Glutamatergic neuron (in vitro differentiated cells): ENCODE results near the gene IFNL4. TPM values are rescaled to one million over a fixed set of nuclear protein-coding genes. Genes with fewer than 3 reads are reported as not detected.

Experiments
- DNase-seq: peaks from one replicate; pipeline ENCODE4 v3.0.0; 2022
- H3K27ac Mint-ChIP-seq: one replicate; pipeline ENCODE4 v1.8.0; 2020; ENCODE audit warnings: mild to moderate bottlenecking, mixed read lengths, inconsistent platforms; ENCODE audit not compliant: unreplicated experiment
- H3K27me3 Mint-ChIP-seq: one replicate; pipeline ENCODE4 v1.8.0; 2020; ENCODE audit warnings: mild to moderate bottlenecking, moderate library complexity, mixed read lengths, inconsistent platforms; ENCODE audit not compliant: unreplicated experiment
- H3K36me3 Mint-ChIP-seq: one replicate; pipeline ENCODE4 v1.8.0; 2020; ENCODE audit warnings: mild to moderate bottlenecking, mixed read lengths, inconsistent platforms; ENCODE audit not compliant: unreplicated experiment
- H3K4me1 Mint-ChIP-seq: one replicate; pipeline ENCODE4 v1.8.0; 2020; ENCODE audit warnings: mild to moderate bottlenecking, low read depth, mixed read lengths, inconsistent platforms; ENCODE audit not compliant: unreplicated experiment
- H3K4me3 Mint-ChIP-seq: one replicate; pipeline ENCODE4 v1.8.0; 2020; ENCODE audit warnings: mild to moderate bottlenecking, mixed read lengths, inconsistent platforms; ENCODE audit not compliant: unreplicated experiment
- H3K9me3 Mint-ChIP-seq: one replicate; pipeline ENCODE4 v1.8.0; 2020; ENCODE audit warnings: mild to moderate bottlenecking, moderate library complexity, mixed read lengths, inconsistent platforms; ENCODE audit not compliant: unreplicated experiment
- long read RNA-seq: library from polyadenylated mRNA; unstranded; transcript quantifications from one replicate; pipeline ENCODE4 v2.0.0, GENCODE V29; 2020; ENCODE audit not compliant: unreplicated experiment
- total RNA-seq: library from RNA; stranded (reverse); fragmentation: NEBNext Ultra II Directional; extraction: Animal tissue kit (Norgen Biotek cat#: 25700); gene quantifications from one replicate; pipeline ENCODE4 v1.2.1, GENCODE V29; 2021; ENCODE audit not compliant: unreplicated experiment
- TF ChIP-seq, protein P1 (sequence below): fragments of 200-600 bp; sonication (generic); IDR thresholded peaks from one replicate; pipeline ENCODE4 v1.5.0; 2021; ENCODE audit not compliant: partially characterized antibody, unreplicated experiment

The IFNL4 gene
- total RNA-seq = not detected
- long read RNA-seq = 0 reads

- no peaks in the 10 kb centered on the region for H3K36me3 Mint-ChIP-seq
- peaks cover under 1% of the 10 kb centered on the region for H3K9me3 Mint-ChIP-seq
- H3K4me3 Mint-ChIP-seq = no peak within 1 kb of the TSS
- TF ChIP-seq, protein P1, sequence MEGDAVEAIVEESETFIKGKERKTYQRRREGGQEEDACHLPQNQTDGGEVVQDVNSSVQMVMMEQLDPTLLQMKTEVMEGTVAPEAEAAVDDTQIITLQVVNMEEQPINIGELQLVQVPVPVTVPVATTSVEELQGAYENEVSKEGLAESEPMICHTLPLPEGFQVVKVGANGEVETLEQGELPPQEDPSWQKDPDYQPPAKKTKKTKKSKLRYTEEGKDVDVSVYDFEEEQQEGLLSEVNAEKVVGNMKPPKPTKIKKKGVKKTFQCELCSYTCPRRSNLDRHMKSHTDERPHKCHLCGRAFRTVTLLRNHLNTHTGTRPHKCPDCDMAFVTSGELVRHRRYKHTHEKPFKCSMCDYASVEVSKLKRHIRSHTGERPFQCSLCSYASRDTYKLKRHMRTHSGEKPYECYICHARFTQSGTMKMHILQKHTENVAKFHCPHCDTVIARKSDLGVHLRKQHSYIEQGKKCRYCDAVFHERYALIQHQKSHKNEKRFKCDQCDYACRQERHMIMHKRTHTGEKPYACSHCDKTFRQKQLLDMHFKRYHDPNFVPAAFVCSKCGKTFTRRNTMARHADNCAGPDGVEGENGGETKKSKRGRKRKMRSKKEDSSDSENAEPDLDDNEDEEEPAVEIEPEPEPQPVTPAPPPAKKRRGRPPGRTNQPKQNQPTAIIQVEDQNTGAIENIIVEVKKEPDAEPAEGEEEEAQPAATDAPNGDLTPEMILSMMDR = no peak
- H3K4me1 Mint-ChIP-seq = no peaks in the 10 kb centered on the region
- peaks cover 6% of the 10 kb centered on the region for H3K27me3 Mint-ChIP-seq
- no peak for DNase-seq
- no peak within 1 kb of the TSS for H3K27ac Mint-ChIP-seq
Observed at GRCh38 chr19:39248806-39249205, at the start of gene IFNL4. IFNL4 (minus strand) TSS chr19:39248856.

DNA sequence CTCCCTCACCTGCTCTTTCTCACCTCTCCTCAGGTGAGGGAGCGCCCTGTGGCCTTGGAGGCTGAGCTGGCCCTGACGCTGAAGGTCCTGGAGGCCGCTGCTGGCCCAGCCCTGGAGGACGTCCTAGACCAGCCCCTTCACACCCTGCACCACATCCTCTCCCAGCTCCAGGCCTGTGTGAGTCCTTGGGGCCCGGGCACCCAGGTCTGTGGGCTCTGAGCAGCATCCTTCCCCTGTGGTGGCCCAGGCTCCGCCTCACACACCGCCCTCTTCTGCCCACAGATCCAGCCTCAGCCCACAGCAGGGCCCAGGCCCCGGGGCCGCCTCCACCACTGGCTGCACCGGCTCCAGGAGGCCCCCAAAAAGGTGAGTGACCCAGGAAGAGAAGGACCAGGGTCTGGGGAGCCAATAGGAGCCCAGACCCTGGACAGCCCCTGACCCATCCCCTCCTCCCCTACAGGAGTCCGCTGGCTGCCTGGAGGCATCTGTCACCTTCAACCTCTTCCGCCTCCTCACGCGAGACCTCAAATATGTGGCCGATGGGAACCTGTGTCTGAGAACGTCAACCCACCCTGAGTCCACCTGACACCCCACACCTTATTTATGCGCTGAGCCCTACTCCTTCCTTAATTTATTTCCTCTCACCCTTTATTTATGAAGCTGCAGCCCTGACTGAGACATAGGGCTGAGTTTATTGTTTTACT is 49.4 kb upstream of the IFNL4 start:
- Mint-ChIP-seq H3K4me3 (no peak overlapping the region), H3K27ac (no peak overlapping the region)

GRCh38 chr19:39296906-39297305 is 48.2 kb upstream of the IFNL4 start:
- no peak for DNase-seq
- Mint-ChIP-seq H3K27me3 (peaks cover 6% of the 10 kb centered on the region), H3K36me3 (no peaks in the 10 kb centered on the region), H3K4me1 (peaks cover 5% of the 10 kb centered on the region), H3K4me3 (no peak overlapping the region), H3K27ac (no peak overlapping the region), H3K9me3 (peaks cover 5% of the 10 kb centered on the region)
- TF ChIP-seq, protein P1 = no peak

More for the DNA sequence above, 49.4 kb upstream of the IFNL4 start:
- TF ChIP-seq, protein P1 = no peak
- Mint-ChIP-seq H3K9me3 (peaks cover 5% of the 10 kb centered on the region), H3K36me3 (no peaks in the 10 kb centered on the region), H3K27me3 (peaks cover 6% of the 10 kb centered on the region), H3K4me1 (peaks cover 5% of the 10 kb centered on the region)
- no peak for DNase-seq

GRCh38 chr19:39296055-39296645 is 47.5 kb upstream of the IFNL4 start, which contains the start of gene IFNL1:
IFNL1 (plus strand) TSS chr19:39296407; CDS start chr19:39296422, 15 bp downstream.
- Mint-ChIP-seq H3K36me3 (no peaks in the 10 kb centered on the region), H3K27ac (no peak within 1 kb of the TSS), H3K4me3 (no peak within 1 kb of the TSS), H3K9me3 (peaks cover 5% of the 10 kb centered on the region), H3K27me3 (peaks cover 6% of the 10 kb centered on the region), H3K4me1 (peaks cover 5% of the 10 kb centered on the region)
- no peak for DNase-seq
- TF ChIP-seq, protein P1 = no peak

DNA sequence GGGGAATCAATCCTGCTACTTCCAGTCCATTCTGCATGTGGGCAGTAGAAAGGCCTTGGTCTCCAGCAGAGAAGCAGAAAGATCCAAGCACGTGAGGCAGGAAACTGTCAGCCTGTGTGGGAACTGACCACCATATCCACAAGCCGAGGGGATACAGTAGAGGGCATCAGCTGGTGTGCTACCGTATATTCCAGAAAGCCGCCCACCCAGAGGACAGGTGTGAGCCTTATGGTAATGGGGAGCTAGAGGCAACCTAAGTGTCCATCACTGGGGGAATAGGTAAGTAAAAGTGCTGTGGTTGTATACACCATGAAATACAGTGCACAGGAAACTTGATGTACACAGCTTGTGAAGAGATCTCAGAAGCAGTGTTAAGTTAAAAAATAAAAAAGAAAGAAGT is 44.7 kb upstream of the IFNL4 start:
- no peaks in the 10 kb centered on the region for H3K36me3 Mint-ChIP-seq
- H3K27me3 Mint-ChIP-seq = peaks cover 3% of the 10 kb centered on the region
- DNase-seq = no peak
- peaks cover 2% of the 10 kb centered on the region for H3K4me1 Mint-ChIP-seq
- TF ChIP-seq, protein P1 = no peak
- no peak overlapping the region for H3K27ac Mint-ChIP-seq
- peaks cover 4% of the 10 kb centered on the region for H3K9me3 Mint-ChIP-seq
- H3K4me3 Mint-ChIP-seq = no peak overlapping the region
